Gastrocnemius medialis (tissue), 4 donors: ENCODE measurements around the gene SLAMF8.

Experiments used
- CTCF ChIP-seq, 5 experiments: fragments of 450-650 bp in 3 of 5; fragments of 200-600 bp in 2 of 5; sonication (generic) in 2 of 5; IDR thresholded peaks in 4 of 5; conservative IDR thresholded peaks in 1 of 5; 1 replicate in 4 of 5; 2 replicates in 1 of 5; pipeline ENCODE4 v1.5.1; 2016 to 2019; ENCODE audit warnings: antibody characterized with exemption in 5 of 5, mild to moderate bottlenecking in 3 of 5, moderate library complexity in 3 of 5
- POLR2A ChIP-seq, 2 donors: fragments of 450-650 bp; IDR thresholded peaks; one replicate each; pipeline ENCODE4 v1.6.1; 2017; ENCODE audit warnings: antibody characterized with exemption in 2 of 2, mild to moderate bottlenecking in 2 of 2, moderate library complexity in 2 of 2

- no peak for TF ChIP-seq POLR2A (IDR thresholded peaks at IDR 0.05)
- TF ChIP-seq CTCF (IDR thresholded peaks at IDR 0.05 in 4 of 5, conservative IDR thresholded peaks at IDR 0.05 in 1 of 5): no peak
These were observed 1.1 kb upstream of the SLAMF8 start for GRCh38 chr1:159825564-159825963.
